Right lobe of liver (tissue), 6 donors: ENCODE measurements around the gene EFNB2. TPM values are rescaled to one million over a fixed set of nuclear protein-coding genes. Genes with fewer than 3 reads are reported as not detected.

ENCODE experiments used
- ATAC-seq, 4 donors: fragments of 200-7000 bp; cut with Tn5 transposase; one replicate each; pipeline ENCODE4 v1.9.1; 2020; ENCODE audit warnings: mild to moderate bottlenecking in 4 of 4, moderate library complexity in 4 of 4
- DNase-seq, 3 donors: peaks; one replicate each; pipeline ENCODE4 v3.0.0-alpha.2; 2020
- H3K27ac ChIP-seq, 3 donors: fragments of 200-600 bp; one replicate each; pipeline ENCODE4 v1.8.0; 2022
- H3K27me3 ChIP-seq, 2 donors: fragments of 200-600 bp; one replicate each; pipeline ENCODE4 v1.8.0; 2022
- H3K36me3 ChIP-seq, 4 donors: fragments of 200-600 bp; sonication (generic) in 1 of 4; one replicate each; pipeline versions ENCODE4 v1.5.1 to v1.8.0; 2017 to 2022; ENCODE audit warnings: control low read depth in 1 of 4
- H3K4me1 ChIP-seq, 4 donors: fragments of 200-600 bp; sonication (generic) in 1 of 4; one replicate each; pipeline versions ENCODE4 v1.5.1 to v1.8.0; 2017 to 2022; ENCODE audit warnings: control low read depth in 1 of 4
- H3K4me3 ChIP-seq, 3 donors: fragments of 200-600 bp; one replicate each; pipeline ENCODE4 v1.8.0; 2022
- H3K9me3 ChIP-seq, 4 donors: fragments of 200-600 bp; sonication (generic) in 1 of 4; one replicate each; pipeline versions ENCODE4 v1.5.1 to v1.8.0; 2017 to 2022; ENCODE audit warnings: control low read depth in 1 of 4
- CTCF ChIP-seq, 4 donors: fragments of 200-600 bp in 3 of 4; fragments of 450-650 bp in 1 of 4; IDR thresholded peaks; one replicate each; pipeline versions ENCODE4 v1.5.1 to v1.8.0; 2016 to 2022; ENCODE audit warnings: antibody characterized with exemption in 4 of 4, mild to moderate bottlenecking in 2 of 4
- POLR2A ChIP-seq: fragments of 450-650 bp; IDR thresholded peaks from one replicate; pipeline ENCODE4 v1.6.1; 2017; ENCODE audit warnings: antibody characterized with exemption, mild to moderate bottlenecking
- WGBS: methylation state at CpG from one replicate; pipeline ENCODE4 v1.1.6; 2018; ENCODE audit warnings: low coverage, low lambda C conversion rate; ENCODE audit not compliant: insufficient coverage; ENCODE audit errors: missing lambda C conversion rate; 5-methylcytosine and 5-hydroxymethylcytosine counted together
- intact Hi-C, 2 donors: fragments of 100-400 bp; cut with DNase I; formaldehyde crosslinking; loops; one replicate each; pipeline versions ENCODE4 v1.11.2 to v1.14.1; 2022
- total RNA-seq, 6 experiments: library from RNA; depleted of rRNA in 2 of 6; stranded (reverse); fragments of >200 nt in 2 of 6; fragmentation: NEBNext Ultra II Directional in 3 of 6; extraction: Animal tissue kit (Norgen Biotek cat#: 25700) in 3 of 6; gene quantifications; one replicate each; pipeline versions ENCODE4 v1.1.0 to v1.2.4, GENCODE V29; 2016 to 2023
- donor health status: DM: no; HTN: yes; CAD: no.
- donor health status: DM: no; HTN: no; CAD: no.
- donor health status: DM: no; HTN: no; CAD: no.
- donor health status: DM: no; HTN: yes; CAD: no.
- donor health status: DM: no; HTN: yes; CAD: no.

The EFNB2 gene
- total RNA-seq, 6 experiments from 2014 or later = 2.3 to 9.8 (median 3.9) TPM

- Histone ChIP-seq H3K27ac (no peak overlapping the region), H3K27me3 (no peaks in the 10 kb centered on the region), H3K4me3 (no peak overlapping the region), H3K4me1 (no peaks in the 10 kb centered on the region), H3K36me3 (no peaks in the 10 kb centered on the region), H3K9me3 (no peaks in the 10 kb centered on the region)
- ATAC-seq = no peak
- WGBS = 76% methylated on average over 20 of the region's 54 CpGs
- intact Hi-C loops = no loop called here
- no peak for DNase-seq
- TF ChIP-seq CTCF (IDR thresholded peaks at IDR 0.05) = no peak
- TF ChIP-seq POLR2A = no peak
Measured at GRCh38 chr13:106492588-106493475, 42.6 kb downstream of the EFNB2 start.

GRCh38 chr13:106491928-106492587 is 43.4 kb downstream of the EFNB2 start:
- TF ChIP-seq CTCF (IDR thresholded peaks at IDR 0.05) (no peak), POLR2A (no peak)
- H3K36me3 ChIP-seq = no peaks in the 10 kb centered on the region
- intact Hi-C loops = no loop called here
- H3K27ac ChIP-seq = no peak overlapping the region
- H3K4me3 ChIP-seq = no peak overlapping the region
- 63% methylated on average over 13 of the region's 14 CpGs for WGBS
- ATAC-seq = no peak
- DNase-seq = no peak
- H3K4me1 ChIP-seq = no peaks in the 10 kb centered on the region
- H3K27me3 ChIP-seq = no peaks in the 10 kb centered on the region
- no peaks in the 10 kb centered on the region for H3K9me3 ChIP-seq

GRCh38 chr13:106491463-106491862 is 44.0 kb downstream of the EFNB2 start:
- H3K36me3 ChIP-seq = no peaks in the 10 kb centered on the region
- DNase-seq = no peak
- no peaks in the 10 kb centered on the region for H3K27me3 ChIP-seq
- no peak overlapping the region for H3K4me3 ChIP-seq
- no peak for TF ChIP-seq POLR2A
- no peak for TF ChIP-seq CTCF (IDR thresholded peaks at IDR 0.05)
- WGBS = 25% methylated on average over 9 of the region's 11 CpGs
- intact Hi-C loops = no loop called here
- no peak for ATAC-seq
- no peaks in the 10 kb centered on the region for H3K4me1 ChIP-seq
- H3K9me3 ChIP-seq = no peaks in the 10 kb centered on the region
- no peak overlapping the region for H3K27ac ChIP-seq

- intact Hi-C loops = no loop called here
- WGBS = 43% methylated on average over 12 of the region's 14 CpGs
- no peak for DNase-seq
Measured at GRCh38 chr13:106490569-106491321, 44.7 kb downstream of the EFNB2 start.

More at GRCh38 chr13:106490569-106491321, 44.7 kb downstream of the EFNB2 start:
- ATAC-seq = peak; percentile 36 to 75 (median 57)
- Histone ChIP-seq H3K27me3 (no peaks in the 10 kb centered on the region), H3K4me3 (no peak overlapping the region), H3K27ac (no peak overlapping the region), H3K9me3 (no peaks in the 10 kb centered on the region), H3K36me3 (no peaks in the 10 kb centered on the region), H3K4me1 (no peaks in the 10 kb centered on the region)
- TF ChIP-seq CTCF (IDR thresholded peaks at IDR 0.05) (no peak), POLR2A (no peak)
